ENCODE data around the gene BCL2L1.

Gene BCL2L1

GRCh38 chr20:31731321-31731717 is 8.7 kb upstream of the BCL2L1 start:
- no peaks in the 10 kb centered on the region for H3K4me1 ChIP-seq (ENCODE audit: control insufficient read depth, insufficient read depth, low read length)
- H3K27me3 ChIP-seq (ENCODE audit: control insufficient read depth, insufficient read depth, low read length, poor library complexity, severe bottlenecking): no peaks in the 10 kb centered on the region
- H3K4me3 ChIP-seq (ENCODE audit: insufficient read depth, low read depth, low read length): no peak overlapping the region
- no peak overlapping the region for H3K27ac ChIP-seq (ENCODE audit: insufficient read depth, low read depth, low read length, poor library complexity, severe bottlenecking)
- WGBS, 2 experiments: 94% methylated on average over 6 of the region's 6 CpGs
- no peaks in the 10 kb centered on the region for H3K36me3 ChIP-seq (ENCODE audit: control insufficient read depth, insufficient read depth, low read length)
- no peaks in the 10 kb centered on the region for H3K9me3 ChIP-seq (ENCODE audit: control insufficient read depth, low read length)

- no peaks in the 10 kb centered on the region for H3K9me3 ChIP-seq (ENCODE audit: control insufficient read depth, low read length)
- H3K4me3 ChIP-seq (ENCODE audit: insufficient read depth, low read depth, low read length): peak overlapping the region; percentile 61
- H3K36me3 ChIP-seq (ENCODE audit: control insufficient read depth, insufficient read depth, low read length): peaks cover 6% of the 10 kb centered on the region
- no peaks in the 10 kb centered on the region for H3K27me3 ChIP-seq (ENCODE audit: control insufficient read depth, insufficient read depth, low read length, poor library complexity, severe bottlenecking)
- peaks cover 23% of the 10 kb centered on the region for H3K4me1 ChIP-seq (ENCODE audit: control insufficient read depth, insufficient read depth, low read length)
- 0% methylated on average over 77 of the region's 77 CpGs for WGBS, 2 experiments
- peak overlapping the region; percentile 96 for H3K27ac ChIP-seq (ENCODE audit: insufficient read depth, low read depth, low read length, poor library complexity, severe bottlenecking)
Measured at GRCh38 chr20:31723319-31724078, 831 bp upstream of the BCL2L1 start.

GRCh38 chr20:31723069-31723318 is 326 bp upstream of the BCL2L1 start:
- H3K36me3 ChIP-seq (ENCODE audit: control insufficient read depth, insufficient read depth, low read length): peaks cover 6% of the 10 kb centered on the region
- H3K9me3 ChIP-seq (ENCODE audit: control insufficient read depth, low read length): no peaks in the 10 kb centered on the region
- WGBS, 2 experiments: 3% methylated on average over 10 of the region's 10 CpGs

GRCh38 chr20:31721408-31722256 is 1.0 kb downstream of the BCL2L1 start:
- peaks cover 6% of the 10 kb centered on the region for H3K36me3 ChIP-seq (ENCODE audit: control insufficient read depth, insufficient read depth, low read length)
- H3K27ac ChIP-seq (ENCODE audit: insufficient read depth, low read depth, low read length, poor library complexity, severe bottlenecking): no peak overlapping the region
- 73 to 74% methylated on average over 22 of the region's 22 CpGs for WGBS, 2 experiments
- peak overlapping the region; percentile 61 for H3K4me3 ChIP-seq (ENCODE audit: insufficient read depth, low read depth, low read length)
- no peaks in the 10 kb centered on the region for H3K9me3 ChIP-seq (ENCODE audit: control insufficient read depth, low read length)
- H3K27me3 ChIP-seq (ENCODE audit: control insufficient read depth, insufficient read depth, low read length, poor library complexity, severe bottlenecking): no peaks in the 10 kb centered on the region
- peaks cover 23% of the 10 kb centered on the region for H3K4me1 ChIP-seq (ENCODE audit: control insufficient read depth, insufficient read depth, low read length)

More at GRCh38 chr20:31723069-31723318, 326 bp upstream of the BCL2L1 start:
- Histone ChIP-seq H3K4me1 (ENCODE audit: control insufficient read depth, insufficient read depth, low read length) (peaks cover 23% of the 10 kb centered on the region), H3K27me3 (ENCODE audit: control insufficient read depth, insufficient read depth, low read length, poor library complexity, severe bottlenecking) (no peaks in the 10 kb centered on the region), H3K4me3 (ENCODE audit: insufficient read depth, low read depth, low read length) (peak overlapping the region; percentile 61), H3K27ac (ENCODE audit: insufficient read depth, low read depth, low read length, poor library complexity, severe bottlenecking) (peak overlapping the region; percentile 96)

GRCh38 chr20:31720486-31721407 is 1.9 kb downstream of the BCL2L1 start:
- Histone ChIP-seq H3K27ac (ENCODE audit: insufficient read depth, low read depth, low read length, poor library complexity, severe bottlenecking) (peak overlapping the region; percentile 31), H3K36me3 (ENCODE audit: control insufficient read depth, insufficient read depth, low read length) (peaks cover 6% of the 10 kb centered on the region), H3K4me1 (ENCODE audit: control insufficient read depth, insufficient read depth, low read length) (peaks cover 23% of the 10 kb centered on the region), H3K27me3 (ENCODE audit: control insufficient read depth, insufficient read depth, low read length, poor library complexity, severe bottlenecking) (no peaks in the 10 kb centered on the region), H3K9me3 (ENCODE audit: control insufficient read depth, low read length) (no peaks in the 10 kb centered on the region), H3K4me3 (ENCODE audit: insufficient read depth, low read depth, low read length) (peak overlapping the region; percentile 22)
- 41 to 54% methylated on average over 7 of the region's 7 CpGs for WGBS, 2 experiments

GRCh38 chr20:31719644-31720485 is 2.8 kb downstream of the BCL2L1 start:
- peaks cover 6% of the 10 kb centered on the region for H3K36me3 ChIP-seq (ENCODE audit: control insufficient read depth, insufficient read depth, low read length)

GRCh38 chr20:31718952-31719643 is 3.6 kb downstream of the BCL2L1 start:
- no peak overlapping the region for H3K4me3 ChIP-seq (ENCODE audit: insufficient read depth, low read depth, low read length)
- peaks cover 6% of the 10 kb centered on the region for H3K36me3 ChIP-seq (ENCODE audit: control insufficient read depth, insufficient read depth, low read length)
- peaks cover 23% of the 10 kb centered on the region for H3K4me1 ChIP-seq (ENCODE audit: control insufficient read depth, insufficient read depth, low read length)

More at GRCh38 chr20:31719644-31720485, 2.8 kb downstream of the BCL2L1 start:
- Histone ChIP-seq H3K27me3 (ENCODE audit: control insufficient read depth, insufficient read depth, low read length, poor library complexity, severe bottlenecking) (no peaks in the 10 kb centered on the region), H3K27ac (ENCODE audit: insufficient read depth, low read depth, low read length, poor library complexity, severe bottlenecking) (no peak overlapping the region), H3K4me1 (ENCODE audit: control insufficient read depth, insufficient read depth, low read length) (peaks cover 23% of the 10 kb centered on the region), H3K4me3 (ENCODE audit: insufficient read depth, low read depth, low read length) (peak overlapping the region; percentile 22), H3K9me3 (ENCODE audit: control insufficient read depth, low read length) (no peaks in the 10 kb centered on the region)
- WGBS, 2 experiments: 36 to 43% methylated on average over 2 of the region's 2 CpGs

GRCh38 chr20:31717478-31718201 is 5.0 kb downstream of the BCL2L1 start:
- peaks cover 35% of the 10 kb centered on the region for H3K4me1 ChIP-seq (ENCODE audit: control insufficient read depth, insufficient read depth, low read length)
- no peak overlapping the region for H3K27ac ChIP-seq (ENCODE audit: insufficient read depth, low read depth, low read length, poor library complexity, severe bottlenecking)

More at GRCh38 chr20:31718952-31719643, 3.6 kb downstream of the BCL2L1 start:
- H3K27me3 ChIP-seq (ENCODE audit: control insufficient read depth, insufficient read depth, low read length, poor library complexity, severe bottlenecking): no peaks in the 10 kb centered on the region
- H3K9me3 ChIP-seq (ENCODE audit: control insufficient read depth, low read length): no peaks in the 10 kb centered on the region
- 91 to 94% methylated on average over 6 of the region's 6 CpGs for WGBS, 2 experiments
- no peak overlapping the region for H3K27ac ChIP-seq (ENCODE audit: insufficient read depth, low read depth, low read length, poor library complexity, severe bottlenecking)

More at GRCh38 chr20:31717478-31718201, 5.0 kb downstream of the BCL2L1 start:
- H3K4me3 ChIP-seq (ENCODE audit: insufficient read depth, low read depth, low read length): no peak overlapping the region
- H3K36me3 ChIP-seq (ENCODE audit: control insufficient read depth, insufficient read depth, low read length): peaks cover 6% of the 10 kb centered on the region
- no peaks in the 10 kb centered on the region for H3K9me3 ChIP-seq (ENCODE audit: control insufficient read depth, low read length)
- 92 to 93% methylated on average over 6 of the region's 6 CpGs for WGBS, 2 experiments
- H3K27me3 ChIP-seq (ENCODE audit: control insufficient read depth, insufficient read depth, low read length, poor library complexity, severe bottlenecking): no peaks in the 10 kb centered on the region

Data from ectodermal cell (in vitro differentiated cells).